WTC11 (cell line): ENCODE results near the gene MRPL55.

Source experiments
- TF ChIP-seq, protein P1 (sequence below): sonication (generic); formaldehyde crosslinking; IDR thresholded peaks from 2 replicates; pipeline ENCODE4 v1.8.1; 2023; ENCODE audit warnings: mild to moderate bottlenecking, missing genetic modification reagents, moderate library complexity
- TF ChIP-seq, protein P2 (sequence below): fragments of 200-600 bp; IDR thresholded peaks from 2 replicates; pipeline ENCODE4 v1.8.0; 2022; ENCODE audit warnings: antibody characterized with exemption
- TF ChIP-seq, protein P3 (sequence below): sonication (generic); formaldehyde crosslinking; IDR thresholded peaks from 2 replicates; pipeline ENCODE4 v1.8.0; 2022; ENCODE audit warnings: mild to moderate bottlenecking, missing genetic modification reagents
- TF ChIP-seq, protein P4 (sequence below): fragments of 250-450 bp; sonication (Bioruptor Pico); IDR thresholded peaks from 2 replicates; pipeline ENCODE4 v1.9.0; 2021; ENCODE audit warnings: mild to moderate bottlenecking
- TF ChIP-seq, protein P5 (sequence below): sonication (generic); formaldehyde crosslinking; IDR thresholded peaks from 2 replicates; pipeline ENCODE4 v1.8.1; 2022; ENCODE audit warnings: low read depth, missing genetic modification reagents, borderline replicate concordance
- TF ChIP-seq, protein P6 (sequence below): sonication (generic); formaldehyde crosslinking; IDR thresholded peaks from 2 replicates; pipeline ENCODE4 v1.8.0; 2022; ENCODE audit warnings: mild to moderate bottlenecking, missing genetic modification reagents

DNA sequence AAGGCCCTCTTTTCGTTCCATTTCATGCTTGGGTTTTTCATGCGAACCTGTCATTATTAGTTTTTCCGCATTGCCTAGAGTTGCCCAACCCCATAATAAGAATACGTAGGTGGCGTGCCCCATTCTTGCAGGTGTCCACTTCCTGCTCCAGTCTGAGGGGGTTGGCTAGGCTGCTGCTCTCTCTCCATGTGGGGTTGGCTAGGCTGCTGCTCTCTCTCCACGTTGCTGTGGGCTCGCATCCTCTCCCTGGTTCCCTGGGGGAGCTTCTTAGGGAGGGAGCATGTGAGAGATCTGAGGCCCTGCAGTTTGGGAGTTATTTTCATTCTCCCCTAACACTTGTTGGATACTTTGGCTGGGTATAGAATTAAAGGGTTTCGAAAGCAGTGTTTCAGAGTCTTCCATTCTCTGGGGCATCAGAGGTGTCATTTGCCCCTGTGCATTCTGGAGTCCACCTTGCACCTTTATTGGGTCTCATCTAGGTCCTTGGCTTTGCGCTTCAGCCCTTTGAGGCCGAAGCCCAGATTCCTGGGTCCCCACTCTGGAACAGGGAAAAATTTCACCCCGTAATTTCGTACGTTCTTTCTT is 14.6 kb downstream of the MRPL55 start:
- TF ChIP-seq, protein P1, sequence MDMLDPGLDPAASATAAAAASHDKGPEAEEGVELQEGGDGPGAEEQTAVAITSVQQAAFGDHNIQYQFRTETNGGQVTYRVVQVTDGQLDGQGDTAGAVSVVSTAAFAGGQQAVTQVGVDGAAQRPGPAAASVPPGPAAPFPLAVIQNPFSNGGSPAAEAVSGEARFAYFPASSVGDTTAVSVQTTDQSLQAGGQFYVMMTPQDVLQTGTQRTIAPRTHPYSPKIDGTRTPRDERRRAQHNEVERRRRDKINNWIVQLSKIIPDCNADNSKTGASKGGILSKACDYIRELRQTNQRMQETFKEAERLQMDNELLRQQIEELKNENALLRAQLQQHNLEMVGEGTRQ: no peak
- TF ChIP-seq, protein P2, sequence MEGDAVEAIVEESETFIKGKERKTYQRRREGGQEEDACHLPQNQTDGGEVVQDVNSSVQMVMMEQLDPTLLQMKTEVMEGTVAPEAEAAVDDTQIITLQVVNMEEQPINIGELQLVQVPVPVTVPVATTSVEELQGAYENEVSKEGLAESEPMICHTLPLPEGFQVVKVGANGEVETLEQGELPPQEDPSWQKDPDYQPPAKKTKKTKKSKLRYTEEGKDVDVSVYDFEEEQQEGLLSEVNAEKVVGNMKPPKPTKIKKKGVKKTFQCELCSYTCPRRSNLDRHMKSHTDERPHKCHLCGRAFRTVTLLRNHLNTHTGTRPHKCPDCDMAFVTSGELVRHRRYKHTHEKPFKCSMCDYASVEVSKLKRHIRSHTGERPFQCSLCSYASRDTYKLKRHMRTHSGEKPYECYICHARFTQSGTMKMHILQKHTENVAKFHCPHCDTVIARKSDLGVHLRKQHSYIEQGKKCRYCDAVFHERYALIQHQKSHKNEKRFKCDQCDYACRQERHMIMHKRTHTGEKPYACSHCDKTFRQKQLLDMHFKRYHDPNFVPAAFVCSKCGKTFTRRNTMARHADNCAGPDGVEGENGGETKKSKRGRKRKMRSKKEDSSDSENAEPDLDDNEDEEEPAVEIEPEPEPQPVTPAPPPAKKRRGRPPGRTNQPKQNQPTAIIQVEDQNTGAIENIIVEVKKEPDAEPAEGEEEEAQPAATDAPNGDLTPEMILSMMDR: no peak
- TF ChIP-seq, protein P3, sequence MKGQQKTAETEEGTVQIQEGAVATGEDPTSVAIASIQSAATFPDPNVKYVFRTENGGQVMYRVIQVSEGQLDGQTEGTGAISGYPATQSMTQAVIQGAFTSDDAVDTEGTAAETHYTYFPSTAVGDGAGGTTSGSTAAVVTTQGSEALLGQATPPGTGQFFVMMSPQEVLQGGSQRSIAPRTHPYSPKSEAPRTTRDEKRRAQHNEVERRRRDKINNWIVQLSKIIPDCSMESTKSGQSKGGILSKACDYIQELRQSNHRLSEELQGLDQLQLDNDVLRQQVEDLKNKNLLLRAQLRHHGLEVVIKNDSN (CRISPR knock-in tag): no peak
- TF ChIP-seq, protein P4, sequence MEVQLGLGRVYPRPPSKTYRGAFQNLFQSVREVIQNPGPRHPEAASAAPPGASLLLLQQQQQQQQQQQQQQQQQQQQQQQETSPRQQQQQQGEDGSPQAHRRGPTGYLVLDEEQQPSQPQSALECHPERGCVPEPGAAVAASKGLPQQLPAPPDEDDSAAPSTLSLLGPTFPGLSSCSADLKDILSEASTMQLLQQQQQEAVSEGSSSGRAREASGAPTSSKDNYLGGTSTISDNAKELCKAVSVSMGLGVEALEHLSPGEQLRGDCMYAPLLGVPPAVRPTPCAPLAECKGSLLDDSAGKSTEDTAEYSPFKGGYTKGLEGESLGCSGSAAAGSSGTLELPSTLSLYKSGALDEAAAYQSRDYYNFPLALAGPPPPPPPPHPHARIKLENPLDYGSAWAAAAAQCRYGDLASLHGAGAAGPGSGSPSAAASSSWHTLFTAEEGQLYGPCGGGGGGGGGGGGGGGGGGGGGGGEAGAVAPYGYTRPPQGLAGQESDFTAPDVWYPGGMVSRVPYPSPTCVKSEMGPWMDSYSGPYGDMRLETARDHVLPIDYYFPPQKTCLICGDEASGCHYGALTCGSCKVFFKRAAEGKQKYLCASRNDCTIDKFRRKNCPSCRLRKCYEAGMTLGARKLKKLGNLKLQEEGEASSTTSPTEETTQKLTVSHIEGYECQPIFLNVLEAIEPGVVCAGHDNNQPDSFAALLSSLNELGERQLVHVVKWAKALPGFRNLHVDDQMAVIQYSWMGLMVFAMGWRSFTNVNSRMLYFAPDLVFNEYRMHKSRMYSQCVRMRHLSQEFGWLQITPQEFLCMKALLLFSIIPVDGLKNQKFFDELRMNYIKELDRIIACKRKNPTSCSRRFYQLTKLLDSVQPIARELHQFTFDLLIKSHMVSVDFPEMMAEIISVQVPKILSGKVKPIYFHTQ (CRISPR knock-in tag): no peak
- TF ChIP-seq, protein P5, sequence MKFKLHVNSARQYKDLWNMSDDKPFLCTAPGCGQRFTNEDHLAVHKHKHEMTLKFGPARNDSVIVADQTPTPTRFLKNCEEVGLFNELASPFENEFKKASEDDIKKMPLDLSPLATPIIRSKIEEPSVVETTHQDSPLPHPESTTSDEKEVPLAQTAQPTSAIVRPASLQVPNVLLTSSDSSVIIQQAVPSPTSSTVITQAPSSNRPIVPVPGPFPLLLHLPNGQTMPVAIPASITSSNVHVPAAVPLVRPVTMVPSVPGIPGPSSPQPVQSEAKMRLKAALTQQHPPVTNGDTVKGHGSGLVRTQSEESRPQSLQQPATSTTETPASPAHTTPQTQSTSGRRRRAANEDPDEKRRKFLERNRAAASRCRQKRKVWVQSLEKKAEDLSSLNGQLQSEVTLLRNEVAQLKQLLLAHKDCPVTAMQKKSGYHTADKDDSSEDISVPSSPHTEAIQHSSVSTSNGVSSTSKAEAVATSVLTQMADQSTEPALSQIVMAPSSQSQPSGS (CRISPR knock-in tag): no peak
- TF ChIP-seq, protein P6, sequence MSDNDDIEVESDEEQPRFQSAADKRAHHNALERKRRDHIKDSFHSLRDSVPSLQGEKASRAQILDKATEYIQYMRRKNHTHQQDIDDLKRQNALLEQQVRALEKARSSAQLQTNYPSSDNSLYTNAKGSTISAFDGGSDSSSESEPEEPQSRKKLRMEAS (CRISPR knock-in tag): no peak
